CD4-positive, alpha-beta T cell (primary cell): ENCODE measurements around the gene NT5C1B. TPM values are rescaled to one million over a fixed set of nuclear protein-coding genes. Genes with fewer than 3 reads are reported as not detected.

Experiments used
- ATAC-seq: fragments of 200-7000 bp; cut with Tn5 transposase; one replicate; pipeline ENCODE4 v1.10.0; 2022; ENCODE audit warnings: mild to moderate bottlenecking; ENCODE audit not compliant: poor library complexity
- CTCF ChIA-PET: fragments of 350-600 bp; sonication (Branson Sonifier 250); formaldehyde crosslinking; loops from one replicate; lab custom pipeline; 2021; ENCODE audit warnings: antibody characterized with exemption, inconsistent platforms; lab: Charles Lee
- POLR2A ChIA-PET: fragments of 350-600 bp; sonication (Branson Sonifier 250); formaldehyde crosslinking; loops from one replicate; lab custom pipeline; 2021; ENCODE audit warnings: antibody characterized with exemption, inconsistent platforms; lab: Charles Lee
- DNase-seq, 14 experiments: peaks; one replicate each; pipeline ENCODE4 v3.0.0-alpha.2; 2013 to 2020; ENCODE audit warnings: mixed read lengths in 2 of 14
- H3K27ac ChIP-seq, 2 donors: one replicate each; pipeline versions ENCODE4 v1.5.1 to v1.7.0; 2013; ENCODE audit warnings: low read length in 2 of 2, low read depth in 1 of 2, mild to moderate bottlenecking in 1 of 2
- H3K27me3 ChIP-seq, 2 experiments: 1 replicate in 1 of 2; 2 replicates in 1 of 2; pipeline versions ENCODE4 v1.6.1 to v1.7.0; 2013; ENCODE audit warnings: low read length in 2 of 2, control low read depth in 1 of 2, mild to moderate bottlenecking in 1 of 2, moderate library complexity in 1 of 2; ENCODE audit not compliant: insufficient read depth in 2 of 2, control insufficient read depth in 1 of 2
- H3K36me3 ChIP-seq: one replicate; pipeline ENCODE4 v1.6.1; 2013; ENCODE audit warnings: low read length, control low read depth; ENCODE audit not compliant: insufficient read depth
- H3K4me1 ChIP-seq: one replicate; pipeline ENCODE4 v1.6.1; 2013; ENCODE audit warnings: low read length, control low read depth; ENCODE audit not compliant: insufficient read depth
- H3K4me3 ChIP-seq: one replicate; pipeline ENCODE4 v1.5.1; 2013; ENCODE audit warnings: mild to moderate bottlenecking, low read length, moderate library complexity
- H3K9me3 ChIP-seq, 2 experiments: 1 replicate in 1 of 2; 2 replicates in 1 of 2; pipeline versions ENCODE4 v1.6.1 to v1.7.0; 2013; ENCODE audit warnings: low read length in 2 of 2, mild to moderate bottlenecking in 2 of 2, control low read depth in 1 of 2, moderate library complexity in 1 of 2; ENCODE audit not compliant: control insufficient read depth in 1 of 2, insufficient read depth in 1 of 2
- H3K27ac Mint-ChIP-seq: one replicate; pipeline ENCODE4 v1.8.0; 2020; ENCODE audit warnings: mixed read lengths
- H3K27me3 Mint-ChIP-seq: one replicate; pipeline ENCODE4 v1.8.0; 2021; ENCODE audit warnings: mixed read lengths
- H3K36me3 Mint-ChIP-seq: one replicate; pipeline ENCODE4 v1.8.0; 2021; ENCODE audit warnings: low read depth, mixed read lengths
- H3K4me1 Mint-ChIP-seq: one replicate; pipeline ENCODE4 v1.8.0; 2021; ENCODE audit warnings: low read depth, mixed read lengths
- H3K4me3 Mint-ChIP-seq: one replicate; pipeline ENCODE4 v1.8.0; 2020; ENCODE audit warnings: mild to moderate bottlenecking, mixed read lengths
- H3K9me3 Mint-ChIP-seq: one replicate; pipeline ENCODE4 v1.8.0; 2020; ENCODE audit warnings: mixed read lengths
- intact Hi-C, 2 experiments: fragments of 100-400 bp; cut with DNase I in 1 of 2; cut with micrococcal nuclease in 1 of 2; formaldehyde crosslinking; loops; one replicate each; pipeline versions ENCODE4 v1.15.1 to v1.9.0; 2023 to 2025; cut with DNase I, micrococcal nuclease
- total RNA-seq, 174 experiments: library from RNA in 2 of 174; stranded (reverse) in 2 of 174; gene quantifications; one replicate each; pipeline ENCODE4 v1.2.3 and lab custom pipeline; 2021 to 2026
- TF ChIP-seq, protein P1 (sequence below): fragments of 200-600 bp; IDR thresholded peaks from one replicate; pipeline ENCODE4 v1.8.0; 2022; ENCODE audit warnings: antibody characterized with exemption, mild to moderate bottlenecking

NT5C1B gene
- total RNA-seq, 2 experiments from 2014 or later, result not detected

DNA sequence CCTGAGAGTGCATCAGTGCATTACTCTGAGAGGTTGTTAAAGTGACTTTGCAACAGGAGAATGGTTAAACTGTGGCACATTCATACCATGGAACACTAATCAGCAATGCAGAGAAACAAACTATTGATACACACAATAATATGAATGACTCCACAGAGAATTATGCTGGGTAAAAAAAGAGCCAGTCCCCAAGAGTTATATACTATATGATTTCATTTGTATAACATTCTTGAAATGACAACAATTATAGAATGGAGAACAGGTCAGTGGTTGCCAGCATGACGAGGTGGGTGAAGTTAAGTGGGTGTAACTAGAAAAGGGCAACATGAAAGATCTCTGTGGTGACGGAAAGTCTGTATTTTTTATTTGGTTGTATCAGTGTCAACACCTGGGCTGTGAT is 3.0 kb upstream of the NT5C1B start:
- Histone ChIP-seq H3K27me3 (no peaks in the 10 kb centered on the region), H3K4me3 (no peak overlapping the region), H3K4me1 (no peaks in the 10 kb centered on the region), H3K36me3 (no peaks in the 10 kb centered on the region), H3K9me3 (peaks cover 0 to 6% of the 10 kb centered on the region in 2 experiments), H3K27ac (no peak overlapping the region)
- TF ChIP-seq, protein P1, sequence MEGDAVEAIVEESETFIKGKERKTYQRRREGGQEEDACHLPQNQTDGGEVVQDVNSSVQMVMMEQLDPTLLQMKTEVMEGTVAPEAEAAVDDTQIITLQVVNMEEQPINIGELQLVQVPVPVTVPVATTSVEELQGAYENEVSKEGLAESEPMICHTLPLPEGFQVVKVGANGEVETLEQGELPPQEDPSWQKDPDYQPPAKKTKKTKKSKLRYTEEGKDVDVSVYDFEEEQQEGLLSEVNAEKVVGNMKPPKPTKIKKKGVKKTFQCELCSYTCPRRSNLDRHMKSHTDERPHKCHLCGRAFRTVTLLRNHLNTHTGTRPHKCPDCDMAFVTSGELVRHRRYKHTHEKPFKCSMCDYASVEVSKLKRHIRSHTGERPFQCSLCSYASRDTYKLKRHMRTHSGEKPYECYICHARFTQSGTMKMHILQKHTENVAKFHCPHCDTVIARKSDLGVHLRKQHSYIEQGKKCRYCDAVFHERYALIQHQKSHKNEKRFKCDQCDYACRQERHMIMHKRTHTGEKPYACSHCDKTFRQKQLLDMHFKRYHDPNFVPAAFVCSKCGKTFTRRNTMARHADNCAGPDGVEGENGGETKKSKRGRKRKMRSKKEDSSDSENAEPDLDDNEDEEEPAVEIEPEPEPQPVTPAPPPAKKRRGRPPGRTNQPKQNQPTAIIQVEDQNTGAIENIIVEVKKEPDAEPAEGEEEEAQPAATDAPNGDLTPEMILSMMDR, result no peak
- Mint-ChIP-seq H3K27me3 (no peaks in the 10 kb centered on the region), H3K4me1 (no peaks in the 10 kb centered on the region), H3K27ac (no peak overlapping the region), H3K9me3 (peaks cover 3% of the 10 kb centered on the region), H3K4me3 (no peak overlapping the region), H3K36me3 (peaks cover 40% of the 10 kb centered on the region)
- ChIA-PET POLR2A (no interaction called here), CTCF (interaction anchor here (1.1 kb wide), 1 partner anchor 92 kb away, joined by 3 read pairs; no protein-coding TSS in a partner anchor)
- DNase-seq, result no peak
- ATAC-seq, result no peak
- intact Hi-C loops, result no loop called here

DNA sequence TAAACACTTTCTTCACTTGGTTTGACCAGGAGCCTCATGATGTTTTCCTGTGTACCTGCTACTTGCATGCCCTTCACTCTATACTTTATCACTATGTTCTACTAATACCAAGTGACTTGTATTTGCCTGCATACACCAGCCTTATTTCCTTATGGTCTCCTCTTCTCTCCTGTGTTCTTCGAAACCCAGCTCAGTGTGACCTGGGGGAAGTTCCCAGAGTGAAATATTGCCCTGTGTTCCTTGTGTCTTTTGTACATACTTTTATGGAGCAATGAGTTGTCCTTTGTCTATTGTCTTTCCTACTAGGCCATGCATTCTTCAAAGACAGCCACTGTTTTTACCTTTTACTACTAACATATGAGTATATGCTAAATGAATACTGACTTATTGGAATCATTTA is 567 bp downstream of the NT5C1B start:
- Mint-ChIP-seq H3K36me3 (peaks cover 59% of the 10 kb centered on the region), H3K9me3 (peaks cover 8% of the 10 kb centered on the region), H3K27me3 (no peaks in the 10 kb centered on the region), H3K4me1 (no peaks in the 10 kb centered on the region), H3K27ac (no peak overlapping the region), H3K4me3 (no peak overlapping the region)
- TF ChIP-seq, protein P1, result no peak
- intact Hi-C loops, result no loop called here
- no peaks in the 10 kb centered on the region for H3K36me3 ChIP-seq
- H3K9me3 ChIP-seq, result peaks cover 0 to 12% of the 10 kb centered on the region in 2 experiments
- no peak overlapping the region for H3K27ac ChIP-seq
- no peak overlapping the region for H3K4me3 ChIP-seq
- CTCF ChIA-PET, result no interaction called here
- POLR2A ChIA-PET, result no interaction called here
- no peaks in the 10 kb centered on the region for H3K27me3 ChIP-seq
- no peaks in the 10 kb centered on the region for H3K4me1 ChIP-seq
- ATAC-seq (no peak), DNase-seq (no peak)

DNA sequence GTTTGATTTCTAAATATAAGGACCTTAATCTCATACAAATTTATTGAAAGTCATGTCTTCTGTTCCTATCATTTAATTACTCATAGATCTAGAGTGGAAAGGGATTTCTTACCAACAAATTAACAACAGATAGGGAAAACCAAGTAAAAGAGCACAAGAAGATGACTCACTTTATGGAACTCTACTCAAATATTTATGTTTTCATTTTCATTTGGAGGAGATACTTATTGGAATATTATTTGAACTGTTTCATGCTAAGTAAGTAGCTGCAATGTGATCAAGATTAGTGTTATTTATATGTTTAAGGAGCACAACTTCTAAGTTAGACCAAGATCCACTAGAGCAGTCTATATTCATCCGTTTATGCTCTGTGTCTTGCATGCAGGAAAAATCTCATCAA is 1.3 kb downstream of the NT5C1B start:
- CTCF ChIA-PET, result no interaction called here
- H3K4me3 ChIP-seq, result no peak overlapping the region
- Mint-ChIP-seq H3K36me3 (peaks cover 60% of the 10 kb centered on the region), H3K27me3 (no peaks in the 10 kb centered on the region), H3K27ac (no peak overlapping the region), H3K4me1 (no peaks in the 10 kb centered on the region), H3K9me3 (peaks cover 12% of the 10 kb centered on the region), H3K4me3 (no peak overlapping the region)
- H3K9me3 ChIP-seq, result peaks cover 0 to 13% of the 10 kb centered on the region in 2 experiments
- POLR2A ChIA-PET, result no interaction called here
- H3K27ac ChIP-seq, result no peak overlapping the region
- intact Hi-C loops, result no loop called here
- DNase-seq (no peak), ATAC-seq (no peak)
- TF ChIP-seq, protein P1, result no peak
- no peaks in the 10 kb centered on the region for H3K27me3 ChIP-seq
- no peaks in the 10 kb centered on the region for H3K36me3 ChIP-seq
- no peaks in the 10 kb centered on the region for H3K4me1 ChIP-seq
